ENCODE results near the gene ZDBF2. TPM values are rescaled to one million over a fixed set of nuclear protein-coding genes. Genes with fewer than 3 reads are reported as not detected.
"Not testable (repeated sequence)": the region's sequence is repeated elsewhere in the genome, so short reads cannot be mapped to it uniquely, and the experiment has no call there.

Gene ZDBF2
- total and polyA plus RNA-seq, 8 donors: 1.6 to 14.3 (median 11.8) TPM

- no peak overlapping the region for H3K27ac ChIP-seq
- H3K4me1 ChIP-seq: no peaks in the 10 kb centered on the region
- peaks cover 0 to 5% (median 0%) of the 10 kb centered on the region in 3 donors for H3K36me3 ChIP-seq
- H3K9me3 ChIP-seq: no peaks in the 10 kb centered on the region
- ATAC-seq: no peak
- 95 to 98% methylated on average over 2 of the region's 2 CpGs for WGBS, 2 donors
- no peak for DNase-seq
- no peak for FAIRE-seq
- intact Hi-C loops (cut with DNase I): no loop called here
- H3K27me3 ChIP-seq: no peaks in the 10 kb centered on the region
- no peak overlapping the region for H3K4me3 ChIP-seq
- TF ChIP-seq CTCF (IDR thresholded peaks at IDR 0.05): no peak
Measured at GRCh38 chr2:206287197-206287596, 12.7 kb downstream of the ZDBF2 start.

GRCh38 chr2:206289391-206289790 lies 14.9 kb downstream of the ZDBF2 start:
- Histone ChIP-seq H3K4me3 (no peak overlapping the region), H3K27me3 (no peaks in the 10 kb centered on the region), H3K27ac (no peak overlapping the region), H3K4me1 (no peaks in the 10 kb centered on the region), H3K9me3 (no peaks in the 10 kb centered on the region), H3K36me3 (peaks cover 0 to 5% (median 0%) of the 10 kb centered on the region in 3 donors)
- ATAC-seq (no peak), FAIRE-seq (no peak), DNase-seq (no peak)
- intact Hi-C loops (cut with DNase I): no loop called here
- WGBS, 2 donors: 86 to 95% methylated on average over 4 of the region's 4 CpGs
- no peak for TF ChIP-seq CTCF (IDR thresholded peaks at IDR 0.05)

DNA sequence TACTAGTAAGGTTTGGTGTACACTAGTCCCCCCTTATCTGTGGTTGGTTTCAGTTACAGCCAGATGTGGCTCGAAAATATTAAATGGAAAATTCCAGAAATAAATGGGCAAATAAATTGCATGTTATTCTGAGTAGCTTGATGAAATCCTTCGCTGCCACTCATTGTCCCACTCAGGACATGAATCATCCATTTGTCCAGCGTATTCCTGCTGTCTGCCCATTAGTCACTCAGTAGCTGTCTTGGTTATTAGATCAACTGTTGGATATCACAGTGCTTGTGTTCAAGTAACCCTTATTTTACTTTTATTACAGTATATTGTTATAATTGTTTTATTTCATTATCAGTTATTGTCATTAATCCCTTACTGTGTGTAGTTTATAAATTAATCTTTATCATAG lies 21.7 kb downstream of the ZDBF2 start:
- 84 to 86% methylated on average over 3 of the region's 3 CpGs for WGBS, 2 donors
- ATAC-seq (no peak), DNase-seq (no peak), FAIRE-seq (no peak)
- H3K36me3 ChIP-seq: peaks cover 0 to 7% (median 6%) of the 10 kb centered on the region in 3 donors
- H3K4me1 ChIP-seq: no peaks in the 10 kb centered on the region
- no peak overlapping the region for H3K27ac ChIP-seq
- no peaks in the 10 kb centered on the region for H3K27me3 ChIP-seq
- H3K9me3 ChIP-seq: no peaks in the 10 kb centered on the region
- no peak overlapping the region for H3K4me3 ChIP-seq
- intact Hi-C loops (cut with DNase I): no loop called here
- no peak for TF ChIP-seq CTCF (IDR thresholded peaks at IDR 0.05)

DNA sequence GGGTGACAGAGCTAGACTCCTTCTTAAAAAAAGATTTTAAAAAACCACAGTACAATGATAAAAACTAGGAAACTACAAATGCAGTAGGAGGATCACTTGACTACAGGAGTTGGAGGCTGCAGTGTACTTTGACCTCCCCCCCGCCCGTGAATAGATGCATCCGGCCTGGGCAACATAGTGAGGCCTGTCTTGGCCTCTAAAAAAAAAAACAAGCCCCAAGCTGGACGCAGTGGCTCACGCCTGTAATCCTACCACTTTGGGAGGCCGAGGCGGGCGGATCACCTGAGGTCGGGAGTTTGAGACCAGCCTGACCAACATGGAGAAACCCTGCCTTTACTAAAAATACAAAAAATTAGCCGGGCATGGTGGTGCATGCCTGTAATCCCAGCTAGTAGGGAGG lies 25.1 kb downstream of the ZDBF2 start:
- H3K4me1 ChIP-seq; ATAC-seq; H3K4me3 ChIP-seq; FAIRE-seq; intact Hi-C loops (cut with DNase I); H3K9me3 ChIP-seq; DNase-seq; H3K27me3 ChIP-seq; H3K36me3 ChIP-seq; H3K27ac ChIP-seq: not testable (repeated sequence)
- 94 to 96% methylated on average over 10 of the region's 10 CpGs for WGBS, 2 donors

DNA sequence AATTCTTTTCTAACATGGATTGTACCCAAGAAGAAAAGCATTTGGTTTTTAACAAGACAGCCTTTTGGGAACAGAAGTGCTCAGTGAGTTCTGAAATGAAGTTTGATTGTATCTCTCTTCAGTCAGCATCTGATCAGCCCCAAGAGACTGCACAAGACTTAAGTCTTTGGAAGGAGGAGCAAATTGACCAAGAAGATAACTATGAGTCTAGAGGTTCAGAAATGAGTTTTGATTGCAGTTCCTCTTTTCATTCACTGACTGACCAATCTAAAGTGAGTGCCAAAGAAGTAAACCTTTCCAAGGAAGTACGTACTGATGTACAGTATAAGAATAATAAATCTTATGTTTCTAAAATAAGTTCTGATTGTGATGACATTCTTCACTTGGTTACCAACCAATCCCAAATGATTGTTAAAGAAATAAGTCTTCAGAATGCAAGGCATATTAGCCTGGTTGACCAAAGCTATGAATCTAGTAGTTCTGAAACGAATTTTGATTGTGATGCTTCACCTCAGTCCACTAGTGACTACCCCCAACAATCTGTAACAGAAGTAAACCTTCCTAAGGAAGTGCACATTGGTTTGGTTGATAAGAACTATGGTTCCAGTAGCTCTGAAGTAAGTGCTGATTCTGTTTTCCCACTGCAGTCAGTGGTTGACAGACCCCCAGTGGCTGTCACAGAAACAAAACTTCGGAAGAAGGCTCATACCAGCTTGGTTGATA lies 31.2 kb downstream of the ZDBF2 start:
- H3K27me3 ChIP-seq: no peaks in the 10 kb centered on the region
- no peaks in the 10 kb centered on the region for H3K4me1 ChIP-seq
- ATAC-seq (no peak), DNase-seq (no peak), FAIRE-seq (no peak)
- WGBS, 2 donors: 77 to 79% methylated on average over 3 of the region's 3 CpGs
- TF ChIP-seq CTCF (IDR thresholded peaks at IDR 0.05): no peak
- intact Hi-C loops (cut with DNase I): no loop called here
- peaks cover 0 to 7% (median 0%) of the 10 kb centered on the region in 3 donors for H3K36me3 ChIP-seq
- no peak overlapping the region for H3K4me3 ChIP-seq
- no peaks in the 10 kb centered on the region for H3K9me3 ChIP-seq
- H3K27ac ChIP-seq: no peak overlapping the region
